Right renal cortex interstitium (tissue), 3 donors: ENCODE measurements around the gene ZNF281. TPM values are rescaled to one million over a fixed set of nuclear protein-coding genes. Genes with fewer than 3 reads are reported as not detected.
"Not testable (repeated sequence)": the region's sequence is repeated elsewhere in the genome, so short reads cannot be mapped to it uniquely, and the experiment has no call there.

ENCODE experiments used
- DNase-seq, 3 donors: peaks; one replicate each; pipeline ENCODE4 v3.0.0-alpha.2; 2013; ENCODE audit warnings: low read depth in 3 of 3, low spot score in 2 of 3
- polyA plus RNA-seq, 3 donors: library from polyadenylated mRNA; unstranded; fragments of 120-200 nt; gene quantifications; one replicate each; pipeline ENCODE4 v1.2.1, GENCODE V29; 2013; ENCODE audit not compliant: insufficient read length in 3 of 3

Gene ZNF281
- polyA plus RNA-seq, 3 donors, result 28.0 to 30.6 (median 30.1) TPM

DNA sequence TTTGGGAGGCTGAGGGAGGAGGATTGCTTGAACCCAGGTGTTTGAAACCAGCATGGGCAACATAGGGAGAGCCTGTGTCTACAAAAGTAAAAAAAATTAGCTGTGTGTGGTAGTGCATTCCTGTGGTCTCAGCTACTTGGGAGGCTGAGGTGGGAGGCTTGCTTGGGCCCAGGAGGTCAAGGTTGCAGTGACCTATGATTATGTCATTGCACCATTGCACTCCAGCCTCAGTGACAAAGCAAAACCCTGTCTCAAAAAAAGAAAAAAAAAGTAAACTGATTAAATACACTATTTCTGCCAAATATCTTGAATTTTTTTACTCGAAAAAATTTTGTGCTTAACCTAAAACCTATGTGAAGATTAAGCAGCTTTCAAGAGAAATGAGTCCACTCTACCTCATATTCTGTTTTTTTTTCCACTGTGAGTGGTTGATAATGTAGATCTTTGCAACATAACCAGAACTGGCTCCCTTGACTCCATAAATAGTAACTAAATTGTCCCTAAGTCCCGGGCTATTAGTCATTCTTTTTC is 19.4 kb upstream of the ZNF281 start:
- DNase-seq, result no peak

DNA sequence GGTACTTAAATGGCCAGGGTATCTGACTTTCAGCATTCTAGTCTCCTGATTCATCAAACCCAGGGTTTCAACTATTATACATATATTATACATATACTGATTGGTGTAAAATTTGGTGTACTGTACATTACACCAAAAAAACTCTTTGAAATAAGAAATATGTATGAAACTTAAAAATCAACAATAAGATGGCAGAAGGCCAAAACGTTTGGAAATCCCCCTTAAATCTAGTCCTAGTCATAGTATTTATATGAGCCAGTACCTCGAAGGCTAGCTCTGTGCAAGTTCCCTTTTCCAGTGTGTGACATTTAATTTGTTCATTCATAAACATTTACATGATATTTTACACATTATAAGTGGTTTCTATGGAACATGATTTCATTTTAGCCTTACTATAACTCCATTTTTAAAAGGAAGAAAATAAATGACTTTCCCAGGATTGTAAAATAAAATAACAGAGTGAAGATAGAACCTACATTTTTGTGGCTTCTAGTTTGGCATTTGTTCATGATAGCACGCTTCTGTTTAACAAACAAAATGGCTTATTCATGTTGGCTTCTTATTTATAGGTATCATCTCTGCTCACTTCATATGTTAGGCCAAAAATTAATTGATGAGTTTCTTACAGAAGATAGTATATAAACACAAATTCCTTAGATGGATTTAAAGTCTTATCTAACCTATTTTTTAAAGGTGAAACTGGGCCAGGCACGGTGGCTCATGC is 18.8 kb upstream of the ZNF281 start:
- no peak for DNase-seq

DNA sequence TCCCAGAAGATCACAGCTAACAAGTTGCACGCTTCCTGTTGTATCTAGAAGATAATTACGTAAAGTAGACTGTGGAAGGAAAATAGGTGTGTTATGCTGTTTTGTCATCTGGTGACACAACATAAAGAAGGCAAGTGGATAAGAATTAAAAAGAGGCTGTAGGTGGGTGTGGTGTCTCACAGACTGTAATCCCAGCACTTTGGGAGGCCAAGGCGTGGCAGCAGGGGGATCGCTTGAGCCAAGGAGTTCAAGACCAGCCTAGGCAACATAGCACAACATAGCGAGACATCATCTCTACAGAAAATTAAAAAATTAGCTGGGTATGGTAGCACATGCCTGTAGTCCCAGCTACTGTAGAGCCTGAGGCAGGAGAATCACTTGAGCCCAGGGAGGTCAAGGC is 17.9 kb upstream of the ZNF281 start:
- no peak for DNase-seq

DNA sequence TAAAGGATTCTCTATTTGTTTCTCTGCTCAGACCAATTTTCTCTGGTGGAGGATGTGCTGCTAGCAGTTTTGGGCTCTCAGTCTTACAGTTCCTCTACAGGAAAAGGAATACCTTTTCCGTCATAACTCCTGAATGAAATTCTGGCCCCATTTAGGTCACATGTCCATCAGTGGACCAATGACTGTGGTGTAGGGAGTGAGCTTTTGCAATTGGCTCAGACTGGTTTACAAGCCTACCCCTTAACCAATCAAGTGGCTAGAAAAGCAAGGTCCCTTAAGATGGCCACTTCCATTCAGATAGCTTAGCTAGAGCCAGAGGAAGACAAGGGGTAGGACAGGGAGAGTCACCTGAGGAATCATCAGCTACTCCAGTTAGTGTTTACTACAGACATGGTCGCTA is 16.4 kb upstream of the ZNF281 start:
- DNase-seq, result no peak

DNA sequence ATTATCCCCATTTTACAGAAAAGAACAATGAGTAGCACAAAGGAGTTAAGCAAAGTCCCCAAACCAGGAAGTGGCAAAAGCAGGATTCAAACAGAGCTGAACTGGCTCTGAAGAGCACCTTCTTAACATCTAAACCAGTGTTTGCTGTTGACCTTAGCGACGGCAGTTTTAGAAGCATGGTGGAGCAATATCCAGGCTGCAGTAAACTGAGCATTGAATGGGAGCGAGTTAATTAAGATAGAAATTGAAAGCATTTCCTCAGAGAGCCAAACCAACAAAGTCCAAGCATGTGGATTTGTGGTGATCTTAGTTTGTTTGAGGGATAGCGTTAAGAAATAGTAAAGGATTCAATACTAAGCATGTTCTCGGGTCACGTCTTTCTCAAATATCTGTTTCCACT is 13.4 kb upstream of the ZNF281 start:
- no peak for DNase-seq

DNA sequence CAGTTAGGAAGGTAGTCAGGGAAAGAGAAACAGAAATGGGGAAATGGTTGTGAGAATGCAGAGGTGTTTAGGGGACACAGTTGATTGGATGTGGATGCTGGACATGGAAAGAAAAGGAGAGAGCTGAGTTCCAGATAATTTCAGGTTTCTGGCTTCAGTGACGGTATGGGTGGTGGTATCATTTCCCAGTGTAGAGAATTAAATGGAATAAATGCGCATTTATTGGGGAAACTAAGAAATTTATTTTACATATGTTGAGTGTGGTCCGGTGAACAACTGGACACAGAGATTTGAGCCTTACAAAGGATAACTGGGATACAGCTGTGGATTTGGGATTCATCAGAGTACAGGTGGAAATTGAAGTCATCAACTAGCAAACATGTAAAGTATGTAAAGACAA is 12.4 kb upstream of the ZNF281 start:
- no peak for DNase-seq

DNA sequence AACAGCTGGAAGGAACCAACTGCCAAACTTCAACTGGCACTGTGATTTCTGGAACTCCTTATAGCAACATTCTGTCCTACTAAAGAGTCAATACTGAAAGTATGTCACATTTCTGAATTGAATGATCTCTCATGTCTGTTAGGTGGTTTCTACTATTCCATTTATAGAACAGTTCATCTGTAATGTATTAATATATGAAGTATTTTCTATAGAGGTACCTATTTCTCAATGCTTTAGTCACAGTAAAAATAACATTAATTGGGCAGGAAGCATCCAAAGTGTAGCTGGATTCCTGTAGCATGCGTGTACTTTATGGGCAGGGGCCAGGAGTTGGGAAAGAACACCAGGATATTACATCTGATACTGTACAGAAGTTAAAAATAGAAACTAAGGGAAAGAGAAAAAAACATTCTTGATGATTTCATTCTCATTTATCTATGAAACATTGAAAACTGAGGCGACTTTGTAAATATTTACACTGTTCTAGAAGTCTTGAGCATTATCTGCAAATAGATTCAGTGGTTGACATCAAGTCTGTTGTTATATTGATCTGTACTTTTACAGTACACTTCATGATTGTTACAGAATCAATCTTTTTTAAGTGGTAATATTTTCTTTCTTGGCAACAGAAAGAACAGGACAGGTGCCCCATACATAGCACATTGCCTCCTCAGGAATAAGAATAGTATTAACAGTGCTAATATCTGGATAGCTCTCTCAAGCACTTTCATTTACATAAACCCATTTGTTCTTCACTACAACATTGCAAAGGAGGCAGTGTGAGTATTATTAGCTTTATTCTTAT is 6.2 kb upstream of the ZNF281 start:
- no peak for DNase-seq

DNA sequence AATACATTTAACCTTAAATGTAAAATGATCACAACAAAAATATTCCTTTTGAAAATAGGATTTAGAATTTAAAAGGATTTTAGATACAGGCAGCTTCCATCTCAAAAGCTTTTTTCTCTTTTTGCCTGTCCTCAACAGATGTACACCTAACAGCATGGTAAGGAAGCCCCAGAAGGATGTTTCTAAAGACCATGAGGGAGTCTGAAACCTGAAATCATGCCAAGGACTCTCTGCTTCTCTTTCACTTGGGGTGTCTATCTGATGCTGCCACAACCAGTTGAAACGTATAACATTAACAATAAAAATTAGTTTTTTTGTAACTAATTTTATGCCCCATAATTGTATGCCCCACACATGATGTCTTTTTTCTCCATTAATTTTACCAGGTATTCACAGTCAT is 5.4 kb upstream of the ZNF281 start:
- no peak for DNase-seq

DNA sequence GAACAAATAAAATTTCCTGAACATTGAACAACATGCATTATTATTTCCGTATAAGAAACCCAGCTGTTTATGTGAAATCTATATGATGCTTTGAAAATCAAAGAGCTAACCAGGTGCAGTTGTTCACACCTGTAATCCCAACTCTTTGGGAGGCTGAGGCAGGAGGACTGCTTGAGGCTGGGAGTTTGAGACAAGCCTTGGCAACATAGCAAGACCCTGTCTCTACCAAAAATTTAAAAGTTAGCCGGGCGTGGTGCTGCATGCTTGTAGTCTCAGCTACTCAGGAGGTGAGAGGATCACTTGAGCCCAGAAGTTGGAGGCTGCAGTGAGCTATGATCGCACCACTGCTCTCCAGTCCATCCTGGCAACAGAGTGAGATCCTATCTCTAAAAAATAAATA is 4.8 kb upstream of the ZNF281 start:
- no peak for DNase-seq

DNA sequence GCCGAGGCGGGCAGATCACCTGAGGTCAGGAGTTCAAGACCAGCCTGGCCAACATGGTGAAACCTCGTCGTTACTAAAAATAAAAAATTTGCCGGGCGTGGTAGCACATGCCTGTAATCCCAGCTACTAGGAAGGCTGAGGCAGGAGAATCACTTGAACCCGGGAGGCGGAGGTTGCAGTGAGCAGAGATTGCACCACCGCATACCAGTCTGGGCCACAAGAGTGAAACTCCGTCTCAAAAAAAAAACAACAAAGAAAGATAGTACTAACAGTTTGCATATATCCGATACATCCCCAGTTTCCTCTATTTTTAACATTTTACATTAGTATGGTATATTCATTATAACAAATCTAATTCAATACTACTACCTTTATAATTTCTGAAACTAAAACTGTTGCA is 3.9 kb upstream of the ZNF281 start:
- DNase-seq, result not testable (repeated sequence)

DNA sequence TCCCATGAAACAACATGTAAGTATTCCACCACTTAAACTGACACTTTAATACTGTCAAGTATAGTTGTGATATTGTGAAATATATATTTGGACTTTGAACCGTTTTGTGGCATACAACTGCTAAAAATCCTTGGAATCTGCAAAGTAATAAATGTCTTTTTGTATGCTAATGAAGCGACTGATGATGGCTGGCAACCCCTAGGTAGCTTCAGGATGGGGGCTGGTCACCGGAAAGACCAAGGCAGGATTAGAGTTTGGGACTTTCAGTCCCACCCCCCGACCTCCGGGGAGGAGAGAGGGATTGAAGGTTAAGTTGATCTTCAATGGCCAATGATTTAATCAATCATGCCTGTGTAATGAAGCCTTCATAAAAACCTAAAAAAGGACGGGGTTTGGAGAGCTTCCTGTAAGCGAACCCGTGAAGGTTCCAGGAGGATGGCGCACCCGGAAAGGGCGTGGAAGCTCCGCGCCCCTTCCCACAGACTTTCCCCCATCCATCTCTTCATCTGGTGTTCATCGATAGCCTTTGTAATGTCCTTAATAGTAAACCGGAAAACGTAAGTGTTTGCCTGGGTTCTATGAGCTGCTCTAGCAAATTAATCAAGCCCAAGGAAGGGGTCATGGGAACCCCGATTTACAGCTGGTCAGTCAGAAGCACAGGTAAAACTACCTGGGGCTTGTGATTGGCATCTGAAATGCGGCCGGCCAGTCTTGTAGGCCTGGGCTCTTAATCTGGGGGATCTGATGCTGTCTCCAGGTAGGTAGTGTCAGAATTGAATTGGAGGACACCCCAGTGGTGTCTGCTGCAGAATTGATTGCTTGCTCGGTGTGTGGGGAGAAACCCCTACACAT is 1.8 kb upstream of the ZNF281 start:
- DNase-seq, result no peak

DNA sequence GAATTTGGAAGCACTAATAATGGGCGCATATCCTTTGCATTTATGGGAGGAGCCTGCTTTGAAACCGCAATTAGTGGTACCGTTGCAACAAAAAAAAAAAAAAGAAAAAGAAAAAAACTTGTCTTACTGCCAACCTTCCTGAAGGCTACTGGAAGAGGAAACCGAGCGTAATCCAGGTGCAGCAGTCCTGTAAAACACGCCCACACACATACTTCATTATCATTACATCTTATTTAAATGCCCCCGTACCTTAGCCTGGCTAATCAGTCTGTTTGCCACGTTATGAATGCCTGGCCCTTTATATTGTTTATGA is 686 bp upstream of the ZNF281 start:
- DNase-seq, result no peak

DNA sequence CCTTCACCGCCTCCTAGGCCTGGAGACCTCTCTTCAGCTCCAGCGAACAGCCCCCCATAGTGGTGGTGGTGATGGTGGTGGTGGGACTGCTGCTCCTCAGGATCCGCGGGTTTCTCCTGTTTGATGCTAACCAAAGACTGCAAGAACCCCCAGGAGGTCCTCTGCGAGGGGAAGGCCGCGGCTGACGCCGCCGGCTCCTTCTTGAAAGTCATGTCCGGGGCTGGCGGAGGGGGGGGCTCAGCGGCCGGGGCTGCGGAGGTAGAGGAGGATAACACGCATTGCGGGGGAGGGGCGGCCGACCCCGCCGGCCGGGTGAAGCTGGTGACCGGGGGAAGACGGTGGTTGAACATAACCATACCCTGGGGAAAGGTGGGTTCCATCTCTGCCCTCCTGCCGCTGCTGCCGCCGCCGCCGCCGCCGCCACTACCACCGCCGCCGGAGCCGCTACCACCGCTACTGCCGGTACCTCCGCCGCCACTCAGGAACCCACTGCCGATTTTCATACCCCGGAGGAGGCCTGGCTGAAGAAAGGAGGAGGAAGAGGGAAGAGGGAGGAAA is 554 bp downstream of the ZNF281 start:
- no peak for DNase-seq

DNA sequence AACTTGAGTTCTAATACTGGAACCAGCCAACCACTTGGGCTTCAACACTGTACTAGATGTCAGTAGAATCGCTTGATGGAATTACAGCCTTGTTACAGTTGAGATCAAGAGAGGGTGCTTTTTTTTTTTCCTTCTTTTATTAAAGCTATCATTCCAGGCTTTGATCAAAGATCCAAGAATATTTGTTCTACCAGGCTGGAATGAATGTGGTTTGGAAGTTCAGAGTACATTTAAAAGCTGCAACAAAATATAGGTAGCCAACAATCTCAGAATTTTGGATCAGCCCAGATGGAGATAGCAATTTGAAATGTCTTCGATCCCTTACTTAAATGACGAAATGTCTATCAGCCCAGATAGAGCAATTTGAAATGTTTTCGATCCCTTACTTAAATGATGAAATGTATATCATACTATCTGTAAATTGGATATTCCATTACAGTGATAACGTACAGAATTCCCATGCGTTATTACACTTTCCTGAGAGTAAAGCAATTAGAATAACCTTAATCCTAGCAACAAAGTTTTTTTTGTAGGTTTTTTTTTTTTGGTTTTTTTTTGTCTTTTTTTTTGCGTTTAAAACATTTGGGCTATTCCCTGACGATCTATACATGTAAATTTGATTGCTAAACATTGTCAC is 3.6 kb downstream of the ZNF281 start:
- DNase-seq, result no peak

DNA sequence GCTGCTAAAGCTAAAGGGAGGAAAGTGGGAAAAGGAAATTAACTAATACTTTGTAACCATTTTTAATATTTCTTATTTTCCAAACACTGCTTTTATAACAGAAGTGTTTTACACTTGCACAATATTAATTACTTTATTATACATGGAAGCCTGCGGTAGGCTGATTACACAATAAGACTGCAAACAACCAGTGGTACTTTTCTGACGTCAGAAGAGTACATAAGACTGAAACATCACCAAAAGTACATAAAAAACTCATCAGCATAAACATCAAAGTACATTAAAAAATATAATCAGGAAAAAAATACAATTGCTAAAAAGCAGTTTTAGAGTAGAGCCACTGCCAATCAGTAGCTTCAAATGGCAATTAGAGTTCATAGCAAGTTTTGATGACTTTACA is 4.6 kb downstream of the ZNF281 start:
- no peak for DNase-seq

DNA sequence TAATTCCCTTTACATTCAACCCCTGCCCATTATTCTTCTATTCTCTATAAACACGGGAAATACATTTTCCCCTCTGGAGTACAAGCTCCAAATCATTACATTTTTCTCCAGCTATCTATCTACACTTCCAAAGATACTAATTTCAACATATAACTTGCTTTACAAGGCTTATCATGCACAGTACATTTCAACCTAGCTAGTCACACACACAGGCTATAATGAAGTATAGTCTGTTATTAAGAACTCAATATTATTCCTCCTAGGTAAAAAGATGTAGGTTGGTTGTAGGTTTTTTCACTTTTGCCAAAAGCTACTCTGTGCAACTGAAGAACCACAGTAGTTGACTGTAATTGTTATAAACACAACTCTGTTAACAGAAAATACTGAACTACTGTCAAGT is 8.1 kb downstream of the ZNF281 start:
- DNase-seq, result no peak

DNA sequence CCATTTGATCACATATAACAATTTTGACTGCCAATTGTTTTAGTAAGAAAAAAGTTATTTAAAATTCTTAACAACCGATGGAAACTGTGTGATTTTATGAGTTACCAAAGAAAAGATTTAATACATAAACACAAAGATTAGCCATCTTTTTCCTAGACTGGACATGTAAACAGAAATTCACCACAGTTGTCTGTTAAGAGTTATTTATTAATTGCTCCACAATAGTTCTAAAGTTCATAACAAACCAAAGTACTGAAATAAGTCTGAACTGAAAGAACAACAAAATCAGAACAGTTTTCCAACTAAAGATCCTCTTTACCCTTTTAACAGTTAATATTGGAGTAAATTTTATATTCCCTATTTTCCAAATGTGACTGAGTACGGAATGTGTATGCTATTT is 8.6 kb downstream of the ZNF281 start:
- no peak for DNase-seq

DNA sequence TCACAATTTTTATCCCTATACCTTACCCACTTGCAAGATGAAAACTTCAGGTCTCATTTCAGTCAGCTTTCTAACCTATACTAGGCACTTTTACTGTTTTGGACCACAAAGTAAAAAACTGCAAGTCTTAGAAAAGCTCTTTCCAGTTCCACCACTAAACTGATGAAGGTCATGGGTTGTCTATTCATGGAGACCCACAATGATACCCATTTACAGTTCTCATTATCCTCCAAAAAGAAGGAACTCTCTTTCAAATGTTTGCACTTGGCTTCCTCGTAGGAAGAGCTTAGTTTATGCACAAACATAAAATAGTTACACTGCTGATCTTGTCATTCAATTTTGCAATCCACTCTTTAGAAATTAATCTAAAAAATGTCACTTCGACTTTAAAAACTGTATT is 9.3 kb downstream of the ZNF281 start:
- DNase-seq, result no peak

DNA sequence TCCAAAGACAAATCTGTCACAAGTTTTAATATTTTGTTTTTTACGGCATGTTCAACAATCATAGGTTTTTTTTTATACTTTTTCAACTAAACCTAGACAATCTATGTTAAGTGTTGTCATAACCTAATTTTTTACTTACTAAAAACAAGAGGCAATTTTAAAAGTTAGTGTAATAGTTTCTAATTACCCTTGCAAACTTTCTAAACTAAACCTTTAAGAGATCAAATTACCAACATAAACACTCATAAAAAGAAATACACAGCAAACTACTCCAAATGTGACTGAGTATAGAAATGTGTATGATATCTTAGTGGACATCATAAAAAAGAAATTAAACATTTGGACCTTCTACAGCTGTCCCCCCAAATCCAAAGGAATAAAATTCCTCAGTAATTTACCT is 10.0 kb downstream of the ZNF281 start:
- no peak for DNase-seq

DNA sequence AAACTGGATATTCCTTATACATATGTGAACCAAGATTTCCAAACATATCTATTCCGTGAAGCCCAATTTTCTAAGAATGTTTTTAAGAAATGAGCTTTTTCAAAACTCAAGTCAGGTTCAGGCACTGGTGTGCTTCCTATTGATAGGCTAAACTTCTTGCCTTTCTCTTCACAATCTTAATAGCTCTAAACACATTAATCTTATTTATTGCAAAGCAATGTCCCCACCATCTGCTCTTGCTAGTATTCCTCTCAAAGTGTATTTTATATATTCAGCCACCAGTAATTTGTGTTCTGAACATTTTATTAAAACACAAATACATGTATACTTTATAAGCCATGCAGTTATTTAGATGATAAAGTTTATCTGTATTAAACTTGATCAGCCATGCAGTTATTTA is 11.5 kb downstream of the ZNF281 start:
- DNase-seq, result no peak
